HEK293 (cell line): ENCODE data around the gene TMEM205.
A peak's percentile ranks its signal among the peaks of the same experiment; 100 is the strongest.

ENCODE experiments used
- CTCF ChIA-PET: fragments of 350-600 bp; formaldehyde crosslinking; extraction: SDS; loops from one replicate; lab custom pipeline; 2021; ENCODE audit warnings: antibody characterized with exemption; lab: Yijun Ruan, JAX
- POLR2A ChIA-PET: fragments of 300-600 bp; formaldehyde crosslinking; extraction: SDS; loops from one replicate; lab custom pipeline; 2020; ENCODE audit warnings: antibody characterized with exemption, inconsistent platforms; lab: Yijun Ruan, JAX
- H3K27ac ChIP-seq: fragments of 200-500 bp; sonication (Bioruptor generic); 2 replicates; pipeline ENCODE4 v1.5.1; 2014; ENCODE audit warnings: low read depth, low read length, control low read depth, inconsistent platforms; ENCODE audit errors: extremely low read depth
- H3K36me3 ChIP-seq, 2 experiments: fragments of 200-500 bp in 1 of 2; sonication (Bioruptor generic) in 1 of 2; 1 replicate in 1 of 2; 2 replicates in 1 of 2; pipeline ENCODE4 v1.5.1; 2014 to 2017; ENCODE audit warnings: inconsistent platforms in 2 of 2, low read length in 2 of 2; ENCODE audit not compliant: control insufficient read depth in 2 of 2, insufficient read depth in 1 of 2
- H3K4me1 ChIP-seq: fragments of 200-500 bp; sonication (Bioruptor generic); 2 replicates; pipeline ENCODE4 v1.5.1; 2014; ENCODE audit warnings: mild to moderate bottlenecking, low read length, inconsistent platforms; ENCODE audit not compliant: control insufficient read depth, insufficient read depth
- H3K4me3 ChIP-seq: 2 replicates; pipeline ENCODE4 v1.5.1; 2011; ENCODE audit warnings: low read depth, mild to moderate bottlenecking, control low read depth, low read length, moderate library complexity
- H3K9me3 ChIP-seq: fragments of 200-500 bp; sonication (Bioruptor generic); 2 replicates; pipeline ENCODE4 v1.5.1; 2014; ENCODE audit warnings: low read depth, low read length, inconsistent platforms; ENCODE audit not compliant: control insufficient read depth, insufficient read depth
- KLF8 ChIP-seq: fragments of 450-650 bp; formaldehyde crosslinking; IDR thresholded peaks from 2 replicates; pipeline ENCODE4 v1.5.1; 2016; ENCODE audit warnings: missing biosample characterization, missing genetic modification characterization
- MZF1 ChIP-seq: fragments of 450-650 bp; formaldehyde crosslinking; IDR thresholded peaks from 2 replicates; pipeline ENCODE4 v1.5.1; 2017; ENCODE audit warnings: missing biosample characterization, missing genetic modification characterization, borderline replicate concordance
- YY1 ChIP-seq: fragments of 450-650 bp; formaldehyde crosslinking; IDR thresholded peaks from 2 replicates; pipeline ENCODE4 v1.5.1; 2018; ENCODE audit warnings: missing biosample characterization, missing genetic modification characterization
- ZBTB17 ChIP-seq: fragments of 450-650 bp; formaldehyde crosslinking; IDR thresholded peaks from 2 replicates; pipeline ENCODE4 v1.5.1; 2016; ENCODE audit warnings: missing biosample characterization, missing genetic modification characterization
- ZEB2 ChIP-seq: fragments of 450-650 bp; formaldehyde crosslinking; IDR thresholded peaks from 2 replicates; pipeline ENCODE4 v1.5.1; 2016; ENCODE audit warnings: missing biosample characterization, missing genetic modification characterization
- ZIC2 ChIP-seq: fragments of 450-650 bp; formaldehyde crosslinking; IDR thresholded peaks from 2 replicates; pipeline ENCODE4 v1.5.1; 2016; ENCODE audit warnings: missing biosample characterization, missing genetic modification characterization
- ZNF214 ChIP-seq: fragments of 450-650 bp; formaldehyde crosslinking; IDR thresholded peaks from 2 replicates; pipeline ENCODE4 v1.5.1; 2017; ENCODE audit warnings: missing biosample characterization, mild to moderate bottlenecking, missing genetic modification characterization, borderline replicate concordance
- ZNF362 ChIP-seq: fragments of 450-650 bp; formaldehyde crosslinking; IDR thresholded peaks from 2 replicates; pipeline ENCODE4 v1.5.1; 2016; ENCODE audit warnings: missing biosample characterization, missing genetic modification characterization
- ZNF449 ChIP-seq: fragments of 450-650 bp; formaldehyde crosslinking; IDR thresholded peaks from 2 replicates; pipeline ENCODE4 v1.5.1; 2017; ENCODE audit warnings: missing biosample characterization, mild to moderate bottlenecking, missing genetic modification characterization, moderate library complexity
- ZNF596 ChIP-seq: fragments of 450-650 bp; IDR thresholded peaks from 2 replicates; pipeline ENCODE4 v1.5.0; 2018; ENCODE audit warnings: missing biosample characterization, mild to moderate bottlenecking, missing genetic modification characterization, moderate library complexity
- ZNF600 ChIP-seq: fragments of 450-650 bp; formaldehyde crosslinking; IDR thresholded peaks from 2 replicates; pipeline ENCODE4 v1.5.1; 2016; ENCODE audit warnings: missing biosample characterization, missing genetic modification characterization
- ZNF639 ChIP-seq: fragments of 450-650 bp; formaldehyde crosslinking; IDR thresholded peaks from 2 replicates; pipeline ENCODE4 v1.5.1; 2016; ENCODE audit warnings: missing biosample characterization, missing genetic modification characterization
- ZNF645 ChIP-seq: fragments of 450-650 bp; formaldehyde crosslinking; IDR thresholded peaks from 2 replicates; pipeline ENCODE4; 2016; ENCODE audit warnings: missing biosample characterization, missing genetic modification characterization
- TF ChIP-seq, protein P1 (sequence below): fragments of 450-650 bp; formaldehyde crosslinking; IDR thresholded peaks from 2 replicates; pipeline ENCODE4 v1.5.1; 2016; ENCODE audit warnings: missing biosample characterization, missing genetic modification characterization
- TF ChIP-seq, protein P2 (sequence below): fragments of 450-650 bp; formaldehyde crosslinking; IDR thresholded peaks from 2 replicates; pipeline ENCODE4 v1.5.1; 2016; ENCODE audit warnings: missing biosample characterization, missing genetic modification characterization
- TF ChIP-seq, protein P3 (sequence below): fragments of 450-650 bp; formaldehyde crosslinking; IDR thresholded peaks from 2 replicates; pipeline ENCODE4 v1.5.1; 2016; ENCODE audit warnings: missing biosample characterization, missing genetic modification characterization

The TMEM205 gene

GRCh38 chr19:11324748-11325389 lies 21.2 kb downstream of the TMEM205 start:
- H3K9me3 ChIP-seq, result no peaks in the 10 kb centered on the region
- H3K4me1 ChIP-seq, result peaks cover 20% of the 10 kb centered on the region
- TF ChIP-seq, protein P1, sequence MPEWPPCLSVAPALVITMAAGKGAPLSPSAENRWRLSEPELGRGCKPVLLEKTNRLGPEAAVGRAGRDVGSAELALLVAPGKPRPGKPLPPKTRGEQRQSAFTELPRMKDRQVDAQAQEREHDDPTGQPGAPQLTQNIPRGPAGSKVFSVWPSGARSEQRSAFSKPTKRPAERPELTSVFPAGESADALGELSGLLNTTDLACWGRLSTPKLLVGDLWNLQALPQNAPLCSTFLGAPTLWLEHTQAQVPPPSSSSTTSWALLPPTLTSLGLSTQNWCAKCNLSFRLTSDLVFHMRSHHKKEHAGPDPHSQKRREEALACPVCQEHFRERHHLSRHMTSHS (tag by site-specific recombination), result no peak
- TF ChIP-seq MZF1 (tag by site-specific recombination) (0 out of 2 replicates have a peak, but pooled peaks have one; percentile 8), ZIC2 (tag by site-specific recombination) (peak; percentile 64), YY1 (tag by site-specific recombination) (no peak), ZNF596 (no peak), ZNF362 (tag by site-specific recombination) (no peak)
- TF ChIP-seq, protein P2, sequence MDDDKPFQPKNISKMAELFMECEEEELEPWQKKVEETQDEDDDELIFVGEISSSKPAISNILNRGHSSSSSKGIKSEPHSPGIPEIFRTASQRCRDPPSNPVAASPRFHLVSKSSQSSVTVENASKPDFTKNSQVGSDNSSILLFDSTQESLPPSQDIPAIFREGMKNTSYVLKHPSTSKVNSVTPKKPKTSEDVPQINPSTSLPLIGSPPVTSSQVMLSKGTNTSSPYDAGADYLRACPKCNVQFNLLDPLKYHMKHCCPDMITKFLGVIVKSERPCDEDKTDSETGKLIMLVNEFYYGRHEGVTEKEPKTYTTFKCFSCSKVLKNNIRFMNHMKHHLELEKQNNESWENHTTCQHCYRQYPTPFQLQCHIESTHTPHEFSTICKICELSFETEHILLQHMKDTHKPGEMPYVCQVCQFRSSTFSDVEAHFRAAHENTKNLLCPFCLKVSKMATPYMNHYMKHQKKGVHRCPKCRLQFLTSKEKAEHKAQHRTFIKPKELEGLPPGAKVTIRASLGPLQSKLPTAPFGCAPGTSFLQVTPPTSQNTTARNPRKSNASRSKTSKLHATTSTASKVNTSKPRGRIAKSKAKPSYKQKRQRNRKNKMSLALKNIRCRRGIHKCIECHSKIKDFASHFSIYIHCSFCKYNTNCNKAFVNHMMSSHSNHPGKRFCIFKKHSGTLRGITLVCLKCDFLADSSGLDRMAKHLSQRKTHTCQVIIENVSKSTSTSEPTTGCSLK (tag by site-specific recombination), result no peak
- H3K36me3 ChIP-seq, result peaks cover 0 to 6% of the 10 kb centered on the region in 2 experiments; a peak in 2 of 3 replicates
- ChIA-PET POLR2A (interaction anchor here (0.8 to 4.1 kb wide), 8 partner anchors 15 to 57 kb away, joined by 3 to 14 read pairs (median 4); partner anchors contain the start of genes CCDC159, RAB3D, SWSAP1 and TMEM205), CTCF (interaction anchor here (0.6 to 1.9 kb wide), 3 partner anchors 31 to 286 kb away, joined by 4 to 6 read pairs (median 4); no protein-coding TSS in a partner anchor)
- no peak overlapping the region for H3K4me3 ChIP-seq
- peak overlapping the region; percentile 63 for H3K27ac ChIP-seq

- POLR2A ChIA-PET, result interaction anchor here (0.6 to 4.1 kb wide), 10 partner anchors 16 to 948 kb away, joined by 3 to 14 read pairs (median 4); partner anchors contain the start of genes CCDC159, RAB3D, SWSAP1 and TMEM205
- peaks cover 0 to 6% of the 10 kb centered on the region in 2 experiments; a peak in 2 of 3 replicates for H3K36me3 ChIP-seq
- CTCF ChIA-PET, result interaction anchor here (0.6 to 1.9 kb wide), 4 partner anchors 28 to 285 kb away, joined by 4 to 6 read pairs (median 4); partner anchors contain the start of gene TSPAN16
- H3K4me1 ChIP-seq, result peaks cover 20% of the 10 kb centered on the region
- H3K9me3 ChIP-seq, result no peaks in the 10 kb centered on the region
- peak overlapping the region; percentile 63; the same call in 1 of the 2 replicates for H3K27ac ChIP-seq
- H3K4me3 ChIP-seq, result no peak overlapping the region
- no peak for TF ChIP-seq KLF8
- TF ChIP-seq, protein P3, sequence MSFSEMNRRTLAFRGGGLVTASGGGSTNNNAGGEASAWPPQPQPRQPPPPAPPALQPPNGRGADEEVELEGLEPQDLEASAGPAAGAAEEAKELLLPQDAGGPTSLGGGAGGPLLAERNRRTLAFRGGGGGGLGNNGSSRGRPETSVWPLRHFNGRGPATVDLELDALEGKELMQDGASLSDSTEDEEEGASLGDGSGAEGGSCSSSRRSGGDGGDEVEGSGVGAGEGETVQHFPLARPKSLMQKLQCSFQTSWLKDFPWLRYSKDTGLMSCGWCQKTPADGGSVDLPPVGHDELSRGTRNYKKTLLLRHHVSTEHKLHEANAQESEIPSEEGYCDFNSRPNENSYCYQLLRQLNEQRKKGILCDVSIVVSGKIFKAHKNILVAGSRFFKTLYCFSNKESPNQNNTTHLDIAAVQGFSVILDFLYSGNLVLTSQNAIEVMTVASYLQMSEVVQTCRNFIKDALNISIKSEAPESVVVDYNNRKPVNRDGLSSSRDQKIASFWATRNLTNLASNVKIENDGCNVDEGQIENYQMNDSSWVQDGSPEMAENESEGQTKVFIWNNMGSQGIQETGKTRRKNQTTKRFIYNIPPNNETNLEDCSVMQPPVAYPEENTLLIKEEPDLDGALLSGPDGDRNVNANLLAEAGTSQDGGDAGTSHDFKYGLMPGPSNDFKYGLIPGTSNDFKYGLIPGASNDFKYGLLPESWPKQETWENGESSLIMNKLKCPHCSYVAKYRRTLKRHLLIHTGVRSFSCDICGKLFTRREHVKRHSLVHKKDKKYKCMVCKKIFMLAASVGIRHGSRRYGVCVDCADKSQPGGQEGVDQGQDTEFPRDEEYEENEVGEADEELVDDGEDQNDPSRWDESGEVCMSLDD (tag by site-specific recombination), result peak; percentile 49; the same call in 1 of the 2 replicates
- no peak for TF ChIP-seq ZNF645 (tag by site-specific recombination)
- peak; percentile 70; the same call in 1 of the 2 replicates for TF ChIP-seq ZBTB17 (tag by site-specific recombination)
- TF ChIP-seq ZEB2 (tag by site-specific recombination), result peak; percentile 89
- peak; percentile 71 for TF ChIP-seq ZNF600 (tag by site-specific recombination)
- no peak for TF ChIP-seq ZNF214 (tag by site-specific recombination)
- TF ChIP-seq ZNF449 (tag by site-specific recombination), result peak; percentile 92
- 0 out of 2 replicates have a peak, but pooled peaks have one; percentile 10 for TF ChIP-seq ZNF639 (tag by site-specific recombination)
Observed at GRCh38 chr19:11324079-11324661, 21.9 kb downstream of the TMEM205 start.
